ENCODE results near the gene EPOP.

DNA sequence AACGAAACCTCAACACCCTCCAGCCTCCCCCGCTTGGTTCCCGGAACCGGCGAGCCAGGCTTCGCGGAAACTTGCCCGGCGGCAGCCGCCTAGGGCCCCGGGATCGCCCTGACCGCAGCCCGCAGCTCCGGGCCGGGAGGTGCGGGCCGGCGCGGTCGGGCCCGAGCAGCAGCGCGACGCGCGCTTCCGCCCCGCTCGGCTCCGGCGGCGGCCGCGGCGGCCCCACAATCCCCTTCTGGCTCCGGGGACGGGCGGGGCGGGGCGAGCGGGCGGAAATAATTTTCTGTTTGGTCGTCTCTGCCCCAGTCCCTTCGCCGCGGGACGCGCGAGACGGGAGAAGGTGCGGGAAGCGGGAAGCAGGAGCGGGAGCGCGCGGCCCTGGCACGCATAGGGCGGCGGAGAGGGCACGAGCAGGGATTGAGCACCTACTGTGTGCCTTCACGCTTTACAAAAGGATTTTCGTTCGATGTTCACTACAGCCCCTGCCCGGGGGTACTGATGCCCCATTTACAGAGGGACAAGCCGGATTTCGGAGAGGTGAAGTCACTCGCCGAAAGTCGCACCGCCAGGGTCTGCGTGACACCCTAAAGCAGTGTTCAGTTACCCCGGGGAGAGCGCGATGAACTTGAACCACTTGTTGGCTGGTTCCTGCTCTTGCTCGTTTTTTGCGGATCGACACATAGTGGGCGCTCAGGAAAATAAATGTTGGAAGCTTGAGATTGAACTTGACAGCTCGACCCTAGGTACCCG is 27.6 kb upstream of the EPOP start:
- TF ChIP-seq EZH2 (IDR thresholded peaks at IDR 0.05; ENCODE audit: low read length, unreplicated experiment) (no peak), EZH2phosphoT487 (IDR thresholded peaks at IDR 0.05; ENCODE audit: borderline replicate concordance, low read length) (no peak)
- TF ChIP-seq, protein P1, sequence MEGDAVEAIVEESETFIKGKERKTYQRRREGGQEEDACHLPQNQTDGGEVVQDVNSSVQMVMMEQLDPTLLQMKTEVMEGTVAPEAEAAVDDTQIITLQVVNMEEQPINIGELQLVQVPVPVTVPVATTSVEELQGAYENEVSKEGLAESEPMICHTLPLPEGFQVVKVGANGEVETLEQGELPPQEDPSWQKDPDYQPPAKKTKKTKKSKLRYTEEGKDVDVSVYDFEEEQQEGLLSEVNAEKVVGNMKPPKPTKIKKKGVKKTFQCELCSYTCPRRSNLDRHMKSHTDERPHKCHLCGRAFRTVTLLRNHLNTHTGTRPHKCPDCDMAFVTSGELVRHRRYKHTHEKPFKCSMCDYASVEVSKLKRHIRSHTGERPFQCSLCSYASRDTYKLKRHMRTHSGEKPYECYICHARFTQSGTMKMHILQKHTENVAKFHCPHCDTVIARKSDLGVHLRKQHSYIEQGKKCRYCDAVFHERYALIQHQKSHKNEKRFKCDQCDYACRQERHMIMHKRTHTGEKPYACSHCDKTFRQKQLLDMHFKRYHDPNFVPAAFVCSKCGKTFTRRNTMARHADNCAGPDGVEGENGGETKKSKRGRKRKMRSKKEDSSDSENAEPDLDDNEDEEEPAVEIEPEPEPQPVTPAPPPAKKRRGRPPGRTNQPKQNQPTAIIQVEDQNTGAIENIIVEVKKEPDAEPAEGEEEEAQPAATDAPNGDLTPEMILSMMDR (conservative IDR thresholded peaks at IDR 0.05; ENCODE audit: low read depth, low read length), result no peak
